OCI-LY3 (cell line): ENCODE data around the gene ZSWIM6.

Experiments
- EZH2phosphoT487 ChIP-seq: fragments of 200-600 bp; shearing (Covaris generic); IDR thresholded peaks from 2 replicates; pipeline ENCODE4 v1.6.1; 2018; ENCODE audit warnings: antibody characterized with exemption, mixed run types, low read depth
- TF ChIP-seq, protein P1 (sequence below): fragments of 200-600, 300-600 bp; sonication (generic); IDR thresholded peaks from 2 replicates; pipeline ENCODE4 v1.5.1; 2014; ENCODE audit warnings: antibody characterized with exemption, low read length, low read depth

DNA sequence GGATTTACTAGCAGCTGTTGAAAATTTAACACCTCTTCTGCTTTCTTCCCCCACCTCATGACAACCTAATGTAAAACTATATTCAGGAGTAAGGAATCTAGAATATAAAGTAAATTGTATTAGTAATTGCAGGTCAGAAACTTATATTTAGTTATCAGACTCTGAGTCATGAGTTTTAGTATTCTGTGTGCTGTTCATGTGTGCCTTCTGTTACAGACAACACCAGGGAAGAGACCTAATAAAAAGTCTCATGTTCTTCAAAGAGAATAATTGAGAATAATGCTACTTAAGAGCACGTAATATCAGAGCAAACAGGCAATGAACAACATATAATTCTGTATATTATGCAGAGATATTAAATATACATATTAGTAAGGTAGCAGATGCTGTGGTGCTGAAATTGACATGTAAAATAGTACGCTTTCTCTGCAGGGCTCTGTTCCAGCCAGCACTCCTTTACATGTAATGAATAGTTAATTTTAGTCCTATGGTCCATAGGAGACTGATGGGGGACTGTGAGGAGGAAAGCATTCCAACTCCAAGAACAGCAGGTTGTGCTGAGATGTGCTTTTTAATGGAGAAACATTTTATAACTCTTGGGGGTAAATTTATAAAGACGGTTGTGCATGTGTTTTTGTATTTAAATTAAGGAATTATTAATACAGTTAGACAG is 106.4 kb downstream of the ZSWIM6 start:
- TF ChIP-seq, protein P1, sequence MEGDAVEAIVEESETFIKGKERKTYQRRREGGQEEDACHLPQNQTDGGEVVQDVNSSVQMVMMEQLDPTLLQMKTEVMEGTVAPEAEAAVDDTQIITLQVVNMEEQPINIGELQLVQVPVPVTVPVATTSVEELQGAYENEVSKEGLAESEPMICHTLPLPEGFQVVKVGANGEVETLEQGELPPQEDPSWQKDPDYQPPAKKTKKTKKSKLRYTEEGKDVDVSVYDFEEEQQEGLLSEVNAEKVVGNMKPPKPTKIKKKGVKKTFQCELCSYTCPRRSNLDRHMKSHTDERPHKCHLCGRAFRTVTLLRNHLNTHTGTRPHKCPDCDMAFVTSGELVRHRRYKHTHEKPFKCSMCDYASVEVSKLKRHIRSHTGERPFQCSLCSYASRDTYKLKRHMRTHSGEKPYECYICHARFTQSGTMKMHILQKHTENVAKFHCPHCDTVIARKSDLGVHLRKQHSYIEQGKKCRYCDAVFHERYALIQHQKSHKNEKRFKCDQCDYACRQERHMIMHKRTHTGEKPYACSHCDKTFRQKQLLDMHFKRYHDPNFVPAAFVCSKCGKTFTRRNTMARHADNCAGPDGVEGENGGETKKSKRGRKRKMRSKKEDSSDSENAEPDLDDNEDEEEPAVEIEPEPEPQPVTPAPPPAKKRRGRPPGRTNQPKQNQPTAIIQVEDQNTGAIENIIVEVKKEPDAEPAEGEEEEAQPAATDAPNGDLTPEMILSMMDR: no peak
- TF ChIP-seq EZH2phosphoT487: no peak
